Liver (tissue), 3 donors: ENCODE results near the gene URI1.

ENCODE experiments used
- TAF1 ChIP-seq: conservative IDR thresholded peaks from 2 replicates; pipeline ENCODE4 v1.6.1; 2016; ENCODE audit warnings: antibody characterized with exemption, mild to moderate bottlenecking
- TF ChIP-seq, protein P1 (sequence below): fragments of 150-350 bp; IDR thresholded peaks from 2 replicates; pipeline ENCODE4 v1.5.1; 2017; ENCODE audit warnings: improper control_type of control experiment, low read depth, low read length; ENCODE audit not compliant: missing input control
- donor health status: healthy.
- donor health status: healthy.

DNA sequence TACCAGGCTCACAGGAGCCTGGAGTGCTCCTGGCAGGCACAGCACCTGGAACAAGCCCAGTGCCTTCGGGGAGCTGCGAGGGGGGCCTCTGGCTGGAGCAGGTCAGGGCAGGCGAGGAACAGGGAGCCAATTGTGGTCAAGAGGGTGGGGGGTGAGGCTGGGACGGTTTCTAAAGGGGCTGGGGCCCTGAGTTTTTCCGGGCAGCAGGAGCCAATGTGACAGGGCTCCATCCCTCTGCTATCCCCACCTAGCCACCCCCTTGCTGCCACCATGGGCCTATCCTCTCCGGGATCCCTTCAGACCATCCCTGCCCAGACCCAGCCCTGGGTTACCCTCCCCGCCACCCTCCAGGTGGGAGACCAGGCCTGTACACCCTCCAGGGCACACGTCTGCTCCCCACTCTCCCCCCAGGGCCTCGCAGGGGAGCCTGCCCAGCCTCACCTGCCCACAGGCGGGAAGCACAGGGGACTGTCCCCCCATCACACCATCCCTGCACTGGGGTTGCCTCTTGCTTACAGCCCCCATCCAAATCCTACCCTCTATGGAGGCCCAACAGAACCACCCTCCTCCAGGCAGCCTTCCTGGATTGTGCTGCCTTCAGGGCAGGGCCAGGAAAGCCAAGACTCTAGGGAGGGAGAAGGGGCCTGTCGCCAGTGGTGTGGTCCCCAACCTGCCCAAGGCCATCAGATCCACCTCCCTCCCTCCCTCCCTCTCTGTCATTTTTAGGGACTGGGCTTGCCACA, 121.0 kb downstream of the URI1 start:
- TF ChIP-seq TAF1 = no peak
- TF ChIP-seq, protein P1, sequence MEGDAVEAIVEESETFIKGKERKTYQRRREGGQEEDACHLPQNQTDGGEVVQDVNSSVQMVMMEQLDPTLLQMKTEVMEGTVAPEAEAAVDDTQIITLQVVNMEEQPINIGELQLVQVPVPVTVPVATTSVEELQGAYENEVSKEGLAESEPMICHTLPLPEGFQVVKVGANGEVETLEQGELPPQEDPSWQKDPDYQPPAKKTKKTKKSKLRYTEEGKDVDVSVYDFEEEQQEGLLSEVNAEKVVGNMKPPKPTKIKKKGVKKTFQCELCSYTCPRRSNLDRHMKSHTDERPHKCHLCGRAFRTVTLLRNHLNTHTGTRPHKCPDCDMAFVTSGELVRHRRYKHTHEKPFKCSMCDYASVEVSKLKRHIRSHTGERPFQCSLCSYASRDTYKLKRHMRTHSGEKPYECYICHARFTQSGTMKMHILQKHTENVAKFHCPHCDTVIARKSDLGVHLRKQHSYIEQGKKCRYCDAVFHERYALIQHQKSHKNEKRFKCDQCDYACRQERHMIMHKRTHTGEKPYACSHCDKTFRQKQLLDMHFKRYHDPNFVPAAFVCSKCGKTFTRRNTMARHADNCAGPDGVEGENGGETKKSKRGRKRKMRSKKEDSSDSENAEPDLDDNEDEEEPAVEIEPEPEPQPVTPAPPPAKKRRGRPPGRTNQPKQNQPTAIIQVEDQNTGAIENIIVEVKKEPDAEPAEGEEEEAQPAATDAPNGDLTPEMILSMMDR = no peak
